Heart left ventricle (tissue), 16 donors: ENCODE results near the gene FTO. TPM values are rescaled to one million over a fixed set of nuclear protein-coding genes. Genes with fewer than 3 reads are reported as not detected.

Experiments
- ATAC-seq, 4 donors: fragments of 200-7000 bp; cut with Tn5 transposase; one replicate each; pipeline ENCODE4 v1.9.1; 2020 to 2022; ENCODE audit warnings: moderate library complexity in 4 of 4, mild to moderate bottlenecking in 3 of 4, moderate number of reproducible peaks in 1 of 4
- DNase-seq, 5 donors: peaks; one replicate each; pipeline ENCODE4 v3.0.0-alpha.2; 2020
- H3K27ac ChIP-seq, 12 donors: fragments of 200-600 bp; sonication (generic) in 4 of 12; one replicate each; pipeline versions ENCODE4 v1.5.0 to v1.8.0; 2016 to 2022; ENCODE audit warnings: mild to moderate bottlenecking in 2 of 12
- H3K27me3 ChIP-seq, 9 donors: fragments of 200-600 bp; sonication (generic) in 2 of 9; one replicate each; pipeline versions ENCODE4 v1.5.1 to v1.8.0; 2016 to 2022; ENCODE audit warnings: mild to moderate bottlenecking in 3 of 9
- H3K36me3 ChIP-seq, 9 donors: fragments of 200-600 bp; sonication (generic) in 2 of 9; one replicate each; pipeline versions ENCODE4 v1.5.0 to v1.8.0; 2018 to 2022; ENCODE audit warnings: mild to moderate bottlenecking in 2 of 9
- H3K4me1 ChIP-seq, 12 donors: fragments of 200-600 bp; sonication (generic) in 4 of 12; one replicate each; pipeline versions ENCODE4 v1.5.0 to v1.8.0; 2016 to 2022; ENCODE audit warnings: mild to moderate bottlenecking in 3 of 12
- H3K4me3 ChIP-seq, 12 donors: fragments of 200-600 bp; sonication (generic) in 4 of 12; one replicate each; pipeline versions ENCODE4 v1.5.0 to v1.8.0; 2017 to 2022; ENCODE audit warnings: mild to moderate bottlenecking in 9 of 12, moderate library complexity in 4 of 12
- H3K9me3 ChIP-seq, 12 donors: fragments of 200-600 bp; sonication (generic) in 4 of 12; one replicate each; pipeline versions ENCODE4 v1.5.0 to v1.8.0; 2016 to 2022; ENCODE audit warnings: mild to moderate bottlenecking in 1 of 12
- POLR2A ChIP-seq, 2 donors: fragments of 450-650 bp; IDR thresholded peaks; one replicate each; pipeline ENCODE4 v1.6.1; 2017; ENCODE audit warnings: antibody characterized with exemption in 2 of 2, mild to moderate bottlenecking in 2 of 2, moderate library complexity in 2 of 2
- WGBS, 4 donors: extraction: QIAGEN DNeasy Blood & Tissue Kit in 2 of 4; methylation state at CpG; one replicate each; pipeline versions ENCODE4 v1.1.5 to v1.1.7; 2013 to 2018; 5-methylcytosine and 5-hydroxymethylcytosine counted together
- intact Hi-C, 10 donors: fragments of 100-400 bp; cut with DNase I; formaldehyde crosslinking; loops; one replicate each; pipeline versions ENCODE4 v1.11.1 to v1.14.2; 2022
- polyA plus RNA-seq, 2 donors: library from polyadenylated mRNA; stranded (reverse); fragments of 200-250 nt; gene quantifications; one replicate each; pipeline ENCODE4 v1.2.3, GENCODE V29; 2013
- total RNA-seq, 9 donors: library from RNA; depleted of rRNA in 2 of 9; stranded (reverse); fragments of >200 nt in 2 of 9; fragmentation: NEBNext Ultra II Directional in 3 of 9; extraction: Animal tissue kit (Norgen Biotek cat#: 25700) in 3 of 9; gene quantifications; one replicate each; pipeline versions ENCODE4 v1.1.0 to v1.2.4, GENCODE V29; 2016 to 2023
- TF ChIP-seq, protein P1 (sequence below), 12 donors: fragments of 200-600 bp; sonication (generic) in 4 of 12; IDR thresholded peaks; one replicate each; pipeline versions ENCODE4 v1.5.0 to v1.8.0; 2018 to 2022; ENCODE audit warnings: antibody characterized with exemption in 12 of 12, mild to moderate bottlenecking in 5 of 12
- donor health status: ischemic (EF 13 %, LVEDD 7.1; RV severe dilation, severe dysfunction).
- donor health status: healthy with polysubstance abuse.
- donor health status: DM: no; HTN: yes; CAD: no.
- donor health status: DM: no; HTN: no; CAD: no.
- donor health status: ischemic (EF 25% LVEDD 6.9; RV normal size, moderate dysfunction).
- donor health status: ischemic (EF 25% LVEDD 5.7; RV mildly dilated, moderate dysfunction).
- donor health status: healthy.
- donor health status: DM: yes; HTN: yes; CAD: no.
- donor health status: ischemic (EF 35%, LVEDD 5.7; RV mildly dilated, moderate dysfunction).
- donor health status: nonischemic (EF 11% LVEDD 7.7; RV severe dilation, severe dysfunction).
- donor health status: DM: yes; HTN: yes; CAD: no.
- donor health status: PGD.
- donor health status: ischemic (EF 29% LVEDD 5.4; RV normal size, mild dysfunction).
- donor health status: nonischemic (EF 23%, LVEDD 6.1; RV moderate dilation, normal function).

Gene FTO
- total and polyA plus RNA-seq, 11 donors: 11.8 to 105 (median 86.8) TPM

GRCh38 chr16:53803451-53803850, 99.5 kb downstream of the FTO start:
- Histone ChIP-seq H3K36me3 (no peaks in the 10 kb centered on the region), H3K4me3 (no peak overlapping the region), H3K9me3 (peaks cover 0 to 31% (median 0%) of the 10 kb centered on the region in 12 donors), H3K4me1 (peaks cover 0 to 6% (median 0%) of the 10 kb centered on the region in 12 donors), H3K27me3 (no peaks in the 10 kb centered on the region), H3K27ac (no peak overlapping the region)
- TF ChIP-seq POLR2A (IDR thresholded peaks at IDR 0.05): no peak
- TF ChIP-seq, protein P1, sequence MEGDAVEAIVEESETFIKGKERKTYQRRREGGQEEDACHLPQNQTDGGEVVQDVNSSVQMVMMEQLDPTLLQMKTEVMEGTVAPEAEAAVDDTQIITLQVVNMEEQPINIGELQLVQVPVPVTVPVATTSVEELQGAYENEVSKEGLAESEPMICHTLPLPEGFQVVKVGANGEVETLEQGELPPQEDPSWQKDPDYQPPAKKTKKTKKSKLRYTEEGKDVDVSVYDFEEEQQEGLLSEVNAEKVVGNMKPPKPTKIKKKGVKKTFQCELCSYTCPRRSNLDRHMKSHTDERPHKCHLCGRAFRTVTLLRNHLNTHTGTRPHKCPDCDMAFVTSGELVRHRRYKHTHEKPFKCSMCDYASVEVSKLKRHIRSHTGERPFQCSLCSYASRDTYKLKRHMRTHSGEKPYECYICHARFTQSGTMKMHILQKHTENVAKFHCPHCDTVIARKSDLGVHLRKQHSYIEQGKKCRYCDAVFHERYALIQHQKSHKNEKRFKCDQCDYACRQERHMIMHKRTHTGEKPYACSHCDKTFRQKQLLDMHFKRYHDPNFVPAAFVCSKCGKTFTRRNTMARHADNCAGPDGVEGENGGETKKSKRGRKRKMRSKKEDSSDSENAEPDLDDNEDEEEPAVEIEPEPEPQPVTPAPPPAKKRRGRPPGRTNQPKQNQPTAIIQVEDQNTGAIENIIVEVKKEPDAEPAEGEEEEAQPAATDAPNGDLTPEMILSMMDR (IDR thresholded peaks at IDR 0.05): no peak
- no peak for DNase-seq
- intact Hi-C loops: no loop called here
- no peak for ATAC-seq

- H3K27ac ChIP-seq: no peak overlapping the region
- WGBS, 4 donors: 90 to 97% (median 96%) methylated on average over 2 of the region's 2 CpGs
- ATAC-seq: no peak
- H3K36me3 ChIP-seq: no peaks in the 10 kb centered on the region
- no peak for TF ChIP-seq POLR2A (IDR thresholded peaks at IDR 0.05)
- TF ChIP-seq, protein P1 (IDR thresholded peaks at IDR 0.05): no peak
- H3K4me1 ChIP-seq: peaks cover 0 to 6% (median 0%) of the 10 kb centered on the region in 12 donors
- intact Hi-C loops: no loop called here
- H3K4me3 ChIP-seq: no peak overlapping the region
- no peak for DNase-seq
- H3K27me3 ChIP-seq: no peaks in the 10 kb centered on the region
- H3K9me3 ChIP-seq: peaks cover 0 to 26% (median 0%) of the 10 kb centered on the region in 12 donors
Measured at GRCh38 chr16:53803998-53804397, 100.0 kb downstream of the FTO start.

DNA sequence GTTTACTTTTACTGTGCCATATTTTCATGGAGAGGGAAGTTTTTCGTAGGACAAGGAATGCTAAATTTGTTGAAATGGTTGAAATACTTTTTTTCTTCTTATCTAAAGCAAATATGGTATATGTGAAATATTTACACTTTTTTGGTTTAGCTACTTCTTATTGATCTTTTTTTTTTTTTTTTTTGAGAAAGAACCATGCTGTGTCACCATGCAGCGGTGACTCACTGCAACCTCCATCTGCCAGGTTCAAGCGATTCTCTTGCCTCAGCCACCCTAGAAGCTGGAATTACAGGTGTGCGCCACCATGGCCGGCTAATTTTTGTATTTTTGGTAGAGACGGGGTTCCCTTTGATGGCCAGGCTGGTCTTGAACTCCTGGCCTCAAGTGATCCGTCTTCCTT, 100.5 kb downstream of the FTO start:
- ATAC-seq: no peak
- TF ChIP-seq, protein P1 (IDR thresholded peaks at IDR 0.05): no peak
- TF ChIP-seq POLR2A (IDR thresholded peaks at IDR 0.05): no peak
- H3K27ac ChIP-seq: no peak overlapping the region
- WGBS, 4 donors: 94 to 98% (median 96%) methylated on average over 7 of the region's 7 CpGs
- H3K9me3 ChIP-seq: peaks cover 0 to 21% (median 0%) of the 10 kb centered on the region in 12 donors
- H3K4me1 ChIP-seq: peaks cover 0 to 6% (median 0%) of the 10 kb centered on the region in 12 donors
- DNase-seq: no peak
- H3K36me3 ChIP-seq: no peaks in the 10 kb centered on the region
- no peak overlapping the region for H3K4me3 ChIP-seq
- intact Hi-C loops: no loop called here
- H3K27me3 ChIP-seq: no peaks in the 10 kb centered on the region

- peaks cover 0 to 6% (median 0%) of the 10 kb centered on the region in 12 donors for H3K4me1 ChIP-seq
- no peak overlapping the region for H3K27ac ChIP-seq
- H3K27me3 ChIP-seq: no peaks in the 10 kb centered on the region
- WGBS, 4 donors: 85 to 95% (median 93%) methylated on average over 2 of the region's 2 CpGs
- H3K9me3 ChIP-seq: peaks cover 0 to 14% (median 0%) of the 10 kb centered on the region in 12 donors
- TF ChIP-seq, protein P1 (IDR thresholded peaks at IDR 0.05): no peak
- no peak for TF ChIP-seq POLR2A (IDR thresholded peaks at IDR 0.05)
- no peaks in the 10 kb centered on the region for H3K36me3 ChIP-seq
- no peak for ATAC-seq
- H3K4me3 ChIP-seq: no peak overlapping the region
- DNase-seq: no peak
- intact Hi-C loops: no loop called here
Measured at GRCh38 chr16:53805113-53805512, 101.2 kb downstream of the FTO start.
